NCI-H2227 treated with DMSO at 0.1 percent for 48 hours (cell line): ENCODE results near the gene CSPG4.
"Not testable (repeated sequence)": the region's sequence is repeated elsewhere in the genome, so short reads cannot be mapped to it uniquely, and the experiment has no call there.

Source experiments
- DNase-seq: peaks from one replicate; lab custom pipeline; 2025; lab: John Stamatoyannopoulos, UW

The CSPG4 gene

DNA sequence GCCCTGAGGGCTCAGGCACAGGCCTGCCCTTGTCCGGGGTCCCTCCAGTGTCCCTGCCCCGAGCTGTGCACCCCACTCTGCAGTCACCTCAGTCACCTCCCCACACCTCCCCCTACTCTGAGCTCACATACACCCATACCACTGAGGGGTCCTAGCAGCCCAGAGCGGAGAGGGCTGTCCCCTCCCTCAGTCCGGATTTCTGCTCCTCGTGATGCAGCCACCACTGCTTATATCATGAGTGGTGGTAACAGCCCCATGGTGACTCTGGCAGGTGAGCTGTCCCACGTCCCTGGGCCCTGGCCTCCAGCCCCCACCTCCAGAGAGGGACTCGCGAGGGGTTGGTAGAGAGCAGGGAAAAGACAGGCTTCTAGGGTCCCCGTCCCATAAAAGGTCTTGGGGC, 8.0 kb downstream of the CSPG4 start:
- no peak for DNase-seq

- DNase-seq: no peak
Measured at GRCh38 chr15:75704263-75704615, 8.4 kb downstream of the CSPG4 start.

DNA sequence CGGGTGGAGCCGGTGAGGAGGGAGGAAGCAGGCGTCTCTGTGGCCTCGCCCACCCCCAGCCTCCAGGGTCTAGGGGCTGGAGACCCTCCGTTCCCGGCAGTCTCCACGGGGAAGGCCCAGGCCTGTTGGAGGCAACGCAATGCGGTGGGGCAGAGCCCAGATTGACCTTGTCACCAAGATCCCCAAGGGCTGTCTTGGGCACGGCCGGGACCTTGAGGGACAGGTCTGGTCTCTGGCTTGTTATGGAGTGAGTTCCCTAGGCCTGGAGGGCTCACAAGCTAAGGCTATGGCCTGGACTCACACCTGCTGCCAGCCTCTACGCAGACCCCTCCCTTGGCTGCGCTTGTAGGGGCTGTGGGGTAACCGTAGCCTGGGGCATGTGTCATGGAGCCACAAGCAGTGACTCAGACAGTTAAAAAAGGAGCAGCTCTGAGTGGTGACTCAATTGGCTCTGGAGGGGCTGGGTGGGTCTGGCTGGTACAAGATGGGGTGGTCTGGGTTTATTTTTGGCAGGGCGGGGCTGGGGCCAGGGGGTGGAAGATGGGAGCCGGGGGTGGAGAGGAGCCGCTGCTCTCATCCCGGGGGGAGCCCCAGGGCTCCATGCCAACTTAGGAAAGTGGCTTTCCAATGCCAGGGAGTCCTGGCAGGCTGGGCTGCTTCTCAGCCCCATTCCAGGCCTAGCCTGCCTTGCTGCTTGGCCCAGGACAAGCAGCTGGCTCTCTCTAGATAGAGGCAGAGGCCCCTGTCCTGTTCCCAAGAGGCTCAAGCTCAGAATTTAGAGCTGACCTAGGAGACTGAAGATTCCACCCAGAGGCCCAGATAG, 9.0 kb downstream of the CSPG4 start:
- DNase-seq: not testable (repeated sequence)

GRCh38 chr15:75702436-75702835, 10.2 kb downstream of the CSPG4 start:
- no peak for DNase-seq

DNA sequence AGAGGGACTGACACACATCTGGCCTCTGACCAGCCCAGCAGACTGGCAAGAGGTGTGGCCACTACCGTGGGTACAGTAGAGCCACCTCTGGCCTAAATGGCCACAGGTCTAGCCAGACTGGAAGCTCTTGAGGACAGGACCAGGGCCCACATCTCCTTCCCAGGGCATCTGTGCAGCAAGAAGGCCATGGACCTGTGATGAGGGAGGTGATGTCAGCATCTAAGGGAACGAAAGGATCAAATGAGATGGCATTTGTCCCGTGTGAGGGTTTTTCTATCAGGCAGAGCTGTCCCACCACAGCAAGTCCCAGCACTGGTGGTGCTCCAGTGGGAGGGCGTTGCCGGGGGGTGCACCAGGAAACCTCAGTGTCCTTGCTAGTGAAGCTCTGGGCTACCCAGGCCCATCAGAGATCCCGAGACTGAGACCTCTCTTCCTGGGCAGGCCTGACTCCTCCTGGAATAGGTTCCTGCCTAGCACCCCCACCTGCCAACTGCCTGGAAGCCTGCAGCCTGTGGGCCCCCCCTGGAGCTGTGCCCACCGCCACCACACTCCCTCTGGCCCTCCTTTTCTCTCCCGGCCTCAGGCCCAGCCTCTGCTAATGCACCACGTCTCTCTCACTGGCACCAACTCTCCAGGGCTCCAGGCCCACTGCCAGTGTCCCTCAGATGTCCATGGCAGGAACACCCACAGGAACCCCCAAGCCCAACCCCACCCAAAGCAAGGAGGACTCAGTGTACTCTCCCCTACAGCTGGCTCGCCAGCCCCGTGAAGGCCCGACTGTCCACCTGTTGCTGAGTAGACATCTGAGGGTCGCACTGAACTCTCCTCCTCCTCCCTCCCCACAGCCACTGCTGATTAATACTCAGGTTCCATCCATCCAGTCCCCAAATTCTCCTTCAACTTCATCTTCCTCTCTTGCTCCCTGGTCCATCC, 11.3 kb downstream of the CSPG4 start:
- DNase-seq: not testable (repeated sequence)

- not testable (repeated sequence) for DNase-seq
Measured at GRCh38 chr15:75699961-75700874, 12.4 kb downstream of the CSPG4 start.

DNA sequence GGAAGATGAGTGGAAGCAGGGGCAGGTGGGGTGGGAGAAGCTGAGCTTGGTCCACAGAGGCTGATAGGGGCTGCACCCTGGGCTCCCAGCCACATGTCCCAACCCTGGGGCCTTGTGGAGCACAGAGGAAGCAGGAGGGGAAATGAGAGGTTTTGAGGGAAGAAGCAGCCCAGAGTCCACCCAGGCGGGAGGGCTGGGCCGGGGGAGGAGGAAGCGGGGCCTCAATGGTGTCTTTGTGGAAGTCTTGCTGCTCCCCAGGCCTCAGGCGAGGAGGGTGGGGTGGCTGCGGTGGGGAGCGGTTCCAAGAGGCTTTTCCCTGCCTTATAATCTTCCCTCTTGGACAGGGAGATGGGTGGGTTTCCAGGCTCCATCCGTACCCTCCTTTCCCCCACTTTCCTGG, 13.1 kb downstream of the CSPG4 start:
- not testable (repeated sequence) for DNase-seq

- DNase-seq: not testable (repeated sequence)
Measured at GRCh38 chr15:75697974-75698747, 14.5 kb downstream of the CSPG4 start.

GRCh38 chr15:75697523-75697922, 15.1 kb downstream of the CSPG4 start:
- no peak for DNase-seq

- no peak for DNase-seq
Measured at GRCh38 chr15:75696854-75697259, 15.8 kb downstream of the CSPG4 start.

DNA sequence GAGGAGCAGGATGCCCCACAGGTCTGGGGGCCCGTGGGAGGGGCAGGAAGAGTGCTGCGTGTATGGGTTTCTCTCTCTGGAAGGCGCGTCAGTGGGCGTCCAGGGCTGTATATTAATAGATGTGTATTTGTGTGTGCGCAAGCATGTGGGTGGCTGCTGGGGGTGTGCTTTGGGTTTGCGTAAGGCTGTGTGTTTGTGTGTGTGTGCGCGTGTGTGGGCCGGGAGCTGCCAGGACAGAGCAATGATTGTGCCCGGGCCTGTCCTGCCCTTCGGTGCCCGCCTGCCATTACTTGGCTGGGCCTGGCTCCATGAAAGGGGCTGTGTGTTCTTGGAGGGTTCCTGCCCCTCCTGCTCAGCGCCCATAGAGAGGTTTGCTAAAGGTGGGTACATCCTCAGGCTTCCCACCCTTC, 16.3 kb downstream of the CSPG4 start:
- no peak for DNase-seq

DNA sequence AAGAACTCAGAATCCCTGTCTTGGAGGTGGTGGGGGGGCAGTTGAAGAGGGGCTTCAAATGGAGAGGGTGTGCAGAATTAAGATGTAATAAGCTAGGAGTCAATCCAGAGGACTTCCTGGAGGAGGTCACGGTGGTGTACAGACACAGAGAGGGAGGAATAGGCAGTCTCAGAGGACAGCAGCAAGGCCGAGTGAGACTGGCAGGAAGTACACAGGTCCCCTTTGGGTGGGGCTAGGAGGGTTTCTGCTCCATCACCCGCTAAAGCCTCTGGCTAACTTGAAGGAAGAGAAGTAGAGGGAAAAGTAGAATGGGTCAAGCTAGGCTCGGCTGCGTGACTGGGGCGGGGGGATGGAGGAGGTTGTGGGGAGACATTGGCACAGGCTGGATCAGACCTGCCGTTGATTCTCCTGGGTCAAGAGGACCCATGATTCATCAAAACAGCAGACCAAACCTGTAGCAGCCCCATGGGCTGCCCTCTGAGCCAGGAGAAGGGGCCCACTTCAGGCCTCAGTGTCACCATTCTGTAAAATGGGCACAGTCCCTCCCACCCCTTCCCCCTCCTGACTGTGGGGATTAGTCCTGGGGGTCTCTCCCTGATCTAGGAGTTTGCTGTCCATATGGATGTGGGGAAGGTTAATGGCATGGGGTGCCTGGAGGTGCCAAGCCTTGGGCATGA, 16.9 kb downstream of the CSPG4 start:
- DNase-seq: no peak

DNA sequence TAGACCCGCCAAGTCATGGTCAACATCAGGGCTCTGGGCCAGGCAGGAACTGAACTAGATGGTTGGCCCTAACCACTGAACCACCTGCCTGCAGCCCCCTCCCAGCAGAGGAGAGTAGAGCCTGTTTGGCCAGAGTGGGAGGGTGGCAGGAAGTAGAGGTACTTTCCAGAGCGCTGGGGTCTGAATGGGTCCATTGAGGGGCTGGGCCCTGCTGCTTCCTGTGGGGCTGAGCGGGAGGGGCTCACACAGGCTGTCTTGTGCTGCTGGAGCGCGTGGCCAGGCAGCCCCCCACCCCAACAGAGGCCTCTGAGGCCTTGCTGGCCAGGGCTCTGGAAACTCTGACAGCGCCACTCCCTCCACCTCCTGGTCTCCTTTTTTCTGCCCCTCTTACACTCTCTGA, 17.4 kb downstream of the CSPG4 start:
- no peak for DNase-seq

DNA sequence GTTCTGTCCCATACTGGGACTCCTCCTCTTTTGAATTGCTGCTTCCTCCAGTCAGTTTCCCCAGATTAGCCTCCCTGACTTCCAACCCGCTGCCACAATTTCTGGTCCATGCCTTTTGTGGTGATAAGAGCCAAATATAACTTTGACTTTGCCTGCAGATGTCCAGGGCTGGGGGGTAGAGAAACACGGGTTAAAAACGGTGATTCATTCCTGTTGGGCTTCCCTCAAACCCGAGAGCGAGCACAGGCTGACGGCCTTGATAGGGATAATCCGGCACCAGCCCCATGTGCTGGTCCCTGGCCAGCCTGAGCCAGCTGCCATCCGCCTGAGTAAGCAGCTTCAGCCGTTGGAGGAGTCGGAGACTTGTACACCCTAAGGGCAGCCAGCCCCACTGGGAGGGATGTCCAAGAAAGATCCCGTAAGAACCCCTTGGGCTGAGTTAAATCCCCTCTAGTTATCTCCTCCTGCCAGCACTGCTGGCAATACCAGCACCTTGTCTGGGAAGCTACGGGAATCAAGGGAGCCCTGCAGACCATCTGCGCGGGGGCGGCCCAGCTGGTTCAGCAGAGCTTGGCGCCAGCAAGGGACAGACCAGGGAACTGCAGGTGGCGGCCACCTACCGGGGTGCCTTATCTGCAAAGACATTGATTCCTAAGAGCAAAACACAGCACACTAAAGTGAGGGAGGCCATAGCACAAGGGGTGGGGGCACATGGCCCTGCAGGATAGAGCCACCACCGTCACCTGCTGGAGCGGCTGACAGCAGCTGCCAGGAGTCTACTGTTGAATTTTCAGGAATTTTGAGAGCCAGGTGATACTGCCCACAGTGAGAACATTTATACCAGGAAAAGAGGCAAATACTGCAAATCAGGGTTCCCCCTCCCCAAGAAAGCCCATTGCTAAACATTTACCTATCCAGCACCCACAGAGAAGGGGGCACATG, 18.1 kb downstream of the CSPG4 start:
- no peak for DNase-seq

- no peak for DNase-seq
Measured at GRCh38 chr15:75693501-75694240, 19.0 kb downstream of the CSPG4 start.

- not testable (repeated sequence) for DNase-seq
Measured at GRCh38 chr15:75693028-75693427, 19.6 kb downstream of the CSPG4 start.

- DNase-seq: not testable (repeated sequence)
Measured at GRCh38 chr15:75692311-75692710, 20.3 kb downstream of the CSPG4 start.

GRCh38 chr15:75689429-75689828, 23.2 kb downstream of the CSPG4 start:
- DNase-seq: not testable (repeated sequence)

- DNase-seq: no peak
Measured at GRCh38 chr15:75688831-75689230, 23.8 kb downstream of the CSPG4 start.
